Measurements from ENCODE around the gene SLC22A6.

DNA sequence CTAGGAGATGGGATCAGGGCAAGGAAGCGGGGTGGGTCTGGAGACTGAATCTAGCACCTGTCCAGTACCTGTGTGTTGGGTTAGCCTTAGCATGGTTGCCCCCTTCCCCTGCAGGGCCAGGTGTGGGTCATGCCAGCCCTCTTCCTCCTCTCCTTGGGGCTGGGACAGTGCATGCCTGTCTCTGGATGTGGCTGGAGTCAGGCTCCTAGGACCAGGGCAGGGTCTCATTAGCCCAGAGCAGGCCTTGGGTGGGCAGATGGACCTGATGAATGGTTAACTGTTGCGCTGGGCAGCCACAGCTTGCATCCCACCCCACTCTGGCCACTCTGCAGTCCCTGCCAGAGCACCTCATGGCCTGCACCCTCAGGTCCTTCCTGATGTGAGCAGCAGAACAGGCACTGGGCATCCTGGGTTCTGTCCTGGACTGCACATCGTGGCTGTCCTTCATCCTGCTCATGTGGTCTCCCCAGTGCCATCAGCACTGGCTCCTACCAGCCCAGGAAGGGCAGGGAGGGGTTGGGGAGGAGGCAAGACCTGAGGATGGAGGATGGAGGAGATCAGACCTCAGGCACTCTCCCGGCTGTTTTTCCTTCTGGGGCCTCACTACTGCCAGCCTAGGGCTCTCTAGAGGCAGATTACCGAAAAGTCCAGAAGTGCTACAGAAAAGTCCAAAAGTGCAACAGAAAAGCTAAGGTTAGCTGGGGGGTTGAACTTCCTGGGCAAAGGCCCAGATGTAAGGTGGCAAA is 50.8 kb downstream of the SLC22A6 start:
- no peak for TF ChIP-seq YY1 (IDR thresholded peaks at IDR 0.05; ENCODE audit: insufficient read depth, insufficient read length)
- TF ChIP-seq SUZ12 (IDR thresholded peaks at IDR 0.05; ENCODE audit: extremely low read depth, insufficient read depth, insufficient read length), result no peak

All from NT2/D1 (cell line).